Stimulated activated CD8-positive, alpha-beta memory T cell treated with anti-CD3 and anti-CD28 coated beads, Interleukin-15, amount 100 ng/mL, for 48 hours (primary cell): ENCODE data around the gene MRPL11.

Experiments
- DNase-seq, 2 donors: peaks; one replicate each; pipeline ENCODE4 v3.0.0-alpha.2; 2020; ENCODE audit warnings: low read depth in 2 of 2

The MRPL11 gene

GRCh38 chr11:66438504-66439466, at the start of gene MRPL11:
Gene MRPL11, minus strand, starts transcription at chr11:66438848. Its CDS starts 94 bp downstream, at chr11:66438754.
- peak; percentile 73 to 79 for DNase-seq

- DNase-seq = no peak
Measured at GRCh38 chr11:66484806-66485380, 46.2 kb upstream of the MRPL11 start.

DNA sequence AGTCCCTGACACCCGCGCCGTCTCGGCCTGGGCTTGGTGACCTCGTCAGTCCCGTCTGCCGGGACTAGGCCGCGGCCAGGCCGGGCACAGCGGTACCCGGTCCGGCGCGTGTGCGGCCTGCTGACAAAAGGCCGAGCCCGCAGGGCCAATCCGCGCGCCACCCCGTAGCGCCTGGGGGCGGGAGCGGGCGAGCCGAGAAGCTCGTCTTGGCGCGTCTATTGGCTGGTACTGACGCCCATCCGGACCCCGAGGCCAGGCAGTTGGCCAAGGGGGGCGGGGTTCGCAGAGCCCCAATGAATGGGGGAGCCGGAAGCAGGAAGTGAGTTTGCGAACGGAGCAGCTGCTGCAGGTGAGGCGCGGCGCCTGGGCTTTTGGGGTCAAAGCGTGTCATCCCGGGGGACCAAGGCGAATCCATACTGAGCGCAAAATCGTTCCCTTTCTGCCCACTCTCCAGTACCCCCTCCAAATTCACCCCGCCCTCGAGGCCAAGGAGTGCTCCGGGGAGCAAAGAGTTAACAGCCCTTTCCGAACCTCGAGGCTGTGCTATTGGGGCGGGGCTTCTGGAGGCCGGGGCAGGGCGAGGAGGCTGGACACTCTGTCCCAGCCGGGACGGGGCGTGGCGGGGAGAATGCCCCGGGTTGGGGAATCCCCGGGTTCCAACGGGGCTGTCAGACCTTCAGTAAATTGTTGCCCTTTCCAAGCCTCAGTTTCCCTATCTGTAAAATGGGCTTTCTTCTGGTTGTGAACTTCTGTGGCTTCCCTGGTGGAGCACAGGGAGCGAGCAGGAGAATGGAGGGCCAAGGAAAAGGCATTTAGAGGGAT, 41.7 kb upstream of the MRPL11 start, which contains the start of gene DPP3:
Gene DPP3 (plus strand): TSS at position 318 of the 822 bp plus-strand sequence. CDS start 1,767 bp downstream, outside the sequence.
- peak; percentile 96 to 98 for DNase-seq

DNA sequence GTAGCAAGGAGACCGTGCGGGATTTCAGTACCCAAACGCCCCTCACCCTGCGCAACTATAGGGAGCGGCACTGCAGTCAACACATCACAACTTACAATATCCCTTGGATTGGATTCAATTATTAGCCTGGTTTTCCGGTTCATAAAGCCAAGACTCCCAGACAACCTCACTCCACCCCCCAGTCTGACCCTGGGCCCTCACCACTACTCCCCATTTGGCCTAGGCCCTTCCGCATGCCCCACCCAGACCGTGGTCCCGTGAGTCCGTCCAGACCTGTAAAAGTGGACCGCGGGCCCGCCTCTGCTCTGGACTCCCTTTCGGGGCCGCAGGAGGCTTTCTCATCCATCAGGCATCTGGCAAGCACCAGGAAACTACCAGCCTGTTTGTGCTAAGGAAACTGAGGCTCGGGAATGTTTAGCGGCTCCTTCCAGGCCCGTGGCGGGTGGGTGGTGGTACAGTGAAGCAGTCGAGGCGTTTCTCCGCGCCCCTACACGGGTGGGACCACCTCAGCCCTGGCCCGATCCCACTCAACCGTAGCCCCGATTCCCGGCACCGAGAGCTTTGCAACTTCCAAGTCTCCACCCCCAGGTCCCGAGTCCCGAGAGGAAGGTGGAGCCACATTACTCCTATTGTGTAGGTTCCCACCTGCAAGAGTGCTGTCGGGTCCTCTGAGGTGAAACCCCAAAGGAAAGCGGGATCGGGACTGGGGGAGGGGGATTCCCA, 40.9 kb upstream of the MRPL11 start:
- no peak for DNase-seq

DNA sequence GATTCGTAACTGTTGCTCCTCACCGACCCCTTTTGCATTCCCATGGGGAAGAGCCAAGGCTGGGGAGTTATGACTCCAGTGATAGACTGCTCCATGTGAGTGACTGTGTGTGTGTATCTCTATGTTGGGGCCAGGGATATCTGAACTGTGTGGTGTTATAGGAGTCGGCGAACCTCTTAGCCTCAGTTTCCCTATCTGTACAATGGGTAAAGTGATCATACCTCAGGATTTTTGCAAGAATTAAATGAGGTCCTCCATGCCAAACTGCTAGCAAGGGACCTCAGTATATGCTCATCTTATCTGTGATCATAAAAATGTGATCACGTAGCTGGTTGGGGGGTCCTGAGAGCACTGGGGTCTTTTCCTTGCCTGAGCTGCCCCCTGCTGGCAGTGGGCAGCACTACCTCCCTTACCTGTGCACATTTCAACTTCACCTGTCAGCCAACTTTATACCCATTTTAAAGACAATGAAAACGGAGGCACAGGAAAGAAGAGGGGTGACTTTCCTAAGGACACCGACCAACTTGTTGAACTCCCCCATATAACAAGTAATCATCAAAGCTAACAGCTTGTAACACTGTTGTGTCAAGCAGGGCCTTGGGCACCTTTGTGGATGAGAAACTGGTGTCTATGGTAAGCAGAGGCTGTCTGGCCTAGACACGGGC, 40.2 kb upstream of the MRPL11 start:
- DNase-seq = no peak

DNA sequence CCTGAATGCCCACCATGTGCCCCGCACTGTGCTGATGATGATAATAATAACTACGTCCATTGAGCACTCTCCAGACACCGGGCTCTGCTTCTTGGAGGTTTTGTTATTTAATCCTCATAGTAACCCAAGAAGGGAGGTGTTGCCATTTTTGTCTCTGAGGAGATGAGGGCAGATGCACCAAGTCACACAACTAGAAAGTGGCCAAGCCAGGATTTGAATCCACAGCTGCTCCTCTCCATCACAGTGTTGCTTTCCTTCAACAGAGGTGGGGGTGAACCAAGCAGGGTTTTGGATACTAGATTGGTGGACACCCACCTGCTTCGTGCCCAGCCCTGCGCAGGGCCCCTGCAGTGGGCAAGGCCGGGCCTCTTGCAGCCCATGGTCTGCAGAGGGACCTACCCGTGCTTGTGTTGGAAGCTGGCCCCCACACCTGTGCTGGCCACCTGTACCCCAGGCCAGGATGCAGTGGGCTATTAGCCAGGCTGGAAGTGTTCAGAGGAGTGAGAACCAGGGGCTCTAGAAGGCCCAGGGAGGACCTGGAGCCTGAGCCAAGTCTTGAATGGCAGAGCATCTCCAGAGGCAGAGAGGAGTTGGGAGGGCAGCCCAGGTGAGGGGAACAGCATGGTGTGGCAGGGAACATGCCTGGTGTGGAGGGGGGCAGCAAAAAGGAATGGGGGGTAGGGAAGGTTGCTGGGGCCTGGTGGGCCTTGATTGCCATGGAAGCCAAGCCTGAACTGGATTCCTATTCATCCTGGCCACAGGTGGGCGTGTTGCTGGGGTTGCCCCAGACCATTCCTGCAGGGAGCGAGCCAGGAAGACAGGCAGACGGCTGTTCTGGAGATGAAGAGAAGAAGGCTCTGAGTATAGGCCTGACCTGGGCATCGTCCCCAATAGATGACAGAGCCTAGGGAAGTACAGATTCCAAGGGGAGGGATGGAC, 38.9 kb upstream of the MRPL11 start:
- DNase-seq = no peak

- no peak for DNase-seq
Measured at GRCh38 chr11:66476841-66477251, 38.2 kb upstream of the MRPL11 start.

DNA sequence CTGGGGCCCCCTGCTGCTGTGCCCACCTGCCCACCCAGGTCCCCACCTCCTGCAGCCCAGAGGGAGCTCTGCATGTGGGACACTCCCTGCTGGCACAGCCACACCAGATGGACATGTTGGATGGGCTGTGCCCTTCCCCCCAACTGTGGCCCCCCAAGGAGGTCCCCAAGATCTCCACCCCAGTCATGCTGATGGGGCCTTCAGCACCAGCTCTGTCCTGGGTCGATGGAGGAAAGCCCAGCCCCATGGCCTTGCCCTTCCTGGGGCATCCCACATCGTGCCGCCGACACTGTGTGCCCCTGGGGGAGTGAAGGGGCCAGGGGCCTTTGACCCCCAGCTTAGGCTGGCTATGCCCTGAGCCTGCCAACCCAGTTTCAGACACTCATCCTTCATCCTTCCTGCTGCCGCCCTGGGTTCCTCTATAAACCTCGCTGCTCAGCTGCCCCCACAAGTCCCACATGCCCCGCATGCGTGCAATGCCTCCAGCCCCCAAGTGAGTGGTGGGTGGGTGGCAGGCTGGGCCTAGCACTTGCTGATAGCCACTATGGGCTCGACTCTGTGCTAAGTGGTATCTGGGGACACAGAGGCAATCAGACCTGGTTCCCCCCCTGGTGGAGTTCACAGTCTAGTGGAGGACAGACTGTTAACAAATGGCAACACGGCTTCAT, 37.7 kb upstream of the MRPL11 start:
- no peak for DNase-seq

DNA sequence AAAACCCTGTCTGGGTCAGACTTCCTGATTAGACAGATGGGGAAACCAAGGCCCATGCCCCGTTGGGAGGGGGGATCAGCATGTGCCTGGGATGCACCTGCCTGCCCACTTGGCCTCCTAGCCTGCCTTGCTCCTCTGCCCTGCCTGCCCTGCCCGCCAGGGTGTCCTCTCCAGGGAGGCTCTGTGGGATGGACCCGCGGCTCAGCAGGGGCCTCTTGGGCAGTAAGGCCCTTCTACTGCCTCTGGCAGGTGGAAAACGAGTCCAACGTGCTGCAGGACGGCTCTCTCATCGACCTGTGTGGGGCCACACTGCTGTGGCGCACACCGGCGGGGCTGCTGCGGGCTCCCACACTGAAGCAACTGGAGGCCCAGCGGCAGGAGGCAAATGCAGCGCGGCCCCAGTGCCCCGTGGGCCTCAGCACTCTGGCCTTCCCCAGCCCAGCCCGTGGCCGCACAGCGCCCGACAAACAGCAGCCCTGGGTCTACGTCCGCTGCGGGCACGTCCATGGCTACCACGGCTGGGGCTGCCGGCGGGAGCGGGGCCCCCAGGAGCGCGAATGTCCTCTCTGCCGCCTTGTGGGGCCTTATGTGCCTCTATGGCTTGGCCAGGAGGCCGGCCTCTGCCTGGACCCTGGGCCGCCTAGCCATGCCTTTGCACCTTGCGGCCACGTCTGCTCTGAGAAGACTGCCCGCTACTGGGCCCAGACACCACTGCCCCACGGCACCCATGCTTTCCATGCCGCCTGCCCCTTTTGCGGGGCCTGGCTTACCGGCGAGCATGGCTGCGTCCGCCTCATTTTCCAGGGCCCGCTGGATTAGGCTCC, 36.9 kb upstream of the MRPL11 start:
- no peak for DNase-seq

GRCh38 chr11:66473608-66474515, 35.2 kb upstream of the MRPL11 start:
- DNase-seq = no peak

- DNase-seq = no peak
Measured at GRCh38 chr11:66473167-66473566, 34.5 kb upstream of the MRPL11 start.

- DNase-seq = no peak
Measured at GRCh38 chr11:66472054-66472453, 33.4 kb upstream of the MRPL11 start.

- no peak for DNase-seq
Measured at GRCh38 chr11:66471142-66471541, 32.5 kb upstream of the MRPL11 start.

DNA sequence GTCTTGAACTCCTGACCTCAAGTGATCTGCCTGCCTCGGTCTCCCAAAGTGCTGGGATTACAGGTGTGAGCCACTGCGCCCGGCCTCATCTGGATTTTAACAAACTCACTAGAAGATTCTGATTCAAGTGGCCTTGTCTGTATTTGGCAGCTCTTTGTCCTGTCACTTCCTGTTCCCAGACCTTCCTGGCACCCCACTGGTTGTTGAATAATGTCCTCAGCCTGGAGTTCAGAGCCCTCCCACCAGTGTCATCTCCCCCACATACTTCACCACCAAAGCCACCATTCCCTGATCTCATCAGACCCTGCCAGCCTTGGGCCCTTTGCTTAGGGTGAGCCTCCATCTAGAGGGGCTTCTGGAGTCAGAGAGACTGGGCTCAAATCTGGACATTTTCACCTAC, 31.4 kb upstream of the MRPL11 start:
- DNase-seq = no peak

GRCh38 chr11:66469441-66469840, 30.8 kb upstream of the MRPL11 start:
- no peak for DNase-seq

GRCh38 chr11:66468691-66469090, 30.0 kb upstream of the MRPL11 start:
- DNase-seq = no peak

GRCh38 chr11:66467756-66468155, 29.1 kb upstream of the MRPL11 start:
- no peak for DNase-seq
